Activated B cell treated with CpG ODN at 0.5 μM for 24 hours (primary cell): ENCODE results near the gene CD274. TPM values are rescaled to one million over a fixed set of nuclear protein-coding genes. Genes with fewer than 3 reads are reported as not detected.

Experiments
- ATAC-seq: fragments of 200-7000 bp; cut with Tn5 transposase; one replicate; pipeline ENCODE4 v1.10.0; 2021; ENCODE audit warnings: low read depth, mild to moderate bottlenecking, moderate library complexity
- CTCF ChIA-PET: fragments of 350-600 bp; sonication (Branson Sonifier 250); formaldehyde crosslinking; loops from one replicate; lab custom pipeline; 2021; ENCODE audit warnings: antibody characterized with exemption; lab: Charles Lee
- POLR2A ChIA-PET: fragments of 350-600 bp; sonication (Branson Sonifier 250); formaldehyde crosslinking; loops from one replicate; lab custom pipeline; 2021; ENCODE audit warnings: antibody characterized with exemption; lab: Charles Lee
- DNase-seq: peaks from one replicate; pipeline ENCODE4 v3.0.0; 2022
- H3K27ac Mint-ChIP-seq: one replicate; pipeline ENCODE4 v1.8.0; 2020; ENCODE audit warnings: mixed read lengths
- H3K27me3 Mint-ChIP-seq: one replicate; pipeline ENCODE4 v1.8.0; 2021; ENCODE audit warnings: mixed read lengths
- H3K36me3 Mint-ChIP-seq: one replicate; pipeline ENCODE4 v1.8.0; 2021; ENCODE audit warnings: low read depth, mixed read lengths
- H3K4me1 Mint-ChIP-seq: one replicate; pipeline ENCODE4 v1.8.0; 2021; ENCODE audit warnings: mixed read lengths
- H3K4me3 Mint-ChIP-seq: one replicate; pipeline ENCODE4 v1.8.0; 2020; ENCODE audit warnings: mild to moderate bottlenecking, mixed read lengths
- H3K9me3 Mint-ChIP-seq: one replicate; pipeline ENCODE4 v1.8.0; 2020; ENCODE audit warnings: mixed read lengths
- CTCF ChIP-seq: fragments of 200-600 bp; IDR thresholded peaks from one replicate; pipeline ENCODE4 v1.8.0; 2022; ENCODE audit warnings: antibody characterized with exemption, mild to moderate bottlenecking
- intact Hi-C: fragments of 100-400 bp; cut with micrococcal nuclease; formaldehyde crosslinking; loops from one replicate; pipeline ENCODE4 v1.15.1; 2024
- total RNA-seq: library from RNA; stranded (reverse); gene quantifications from 2 replicates; pipeline ENCODE4 v1.2.3, GENCODE V29; 2022

Gene CD274
- total RNA-seq, 1 donor from 2014 or later = 48.9 TPM

GRCh38 chr9:5478206-5478605 is 27.9 kb downstream of the CD274 start:
- Mint-ChIP-seq H3K27ac (peak overlapping the region; percentile 5), H3K27me3 (no peaks in the 10 kb centered on the region)
- no peak for DNase-seq

GRCh38 chr9:5479994-5480694 is 29.8 kb downstream of the CD274 start:
- POLR2A ChIA-PET = interaction anchor here (0.9 to 2.2 kb wide), 6 partner anchors 21 to 106 kb away, joined by 3 to 16 read pairs (median 4); partner anchors contain the start of genes CD274 and PLGRKT
- intact Hi-C loops = loop anchor here (2.0 kb wide), 1 partner anchor 31 kb away; the partner anchor contains the start of gene PDCD1LG2
- Mint-ChIP-seq H3K4me3 (no peak overlapping the region), H3K4me1 (peaks cover 33% of the 10 kb centered on the region), H3K36me3 (no peaks in the 10 kb centered on the region), H3K27ac (no peak overlapping the region), H3K27me3 (no peaks in the 10 kb centered on the region), H3K9me3 (peaks cover 2% of the 10 kb centered on the region)
- ATAC-seq (no peak), DNase-seq (no peak)
- no peak for TF ChIP-seq CTCF
- CTCF ChIA-PET = interaction anchor here (1.2 kb wide), 1 partner anchor 10 kb away, joined by 4 read pairs; no protein-coding TSS in a partner anchor

More at GRCh38 chr9:5478206-5478605, 27.9 kb downstream of the CD274 start:
- POLR2A ChIA-PET = interaction anchor here (1.0 to 1.4 kb wide), 3 partner anchors 14 to 32 kb away, joined by 3 to 4 read pairs (median 3); partner anchors contain the start of gene PDCD1LG2
- Mint-ChIP-seq H3K4me3 (no peak overlapping the region), H3K4me1 (peaks cover 33% of the 10 kb centered on the region), H3K9me3 (peaks cover 2% of the 10 kb centered on the region), H3K36me3 (no peaks in the 10 kb centered on the region)
- peak; percentile 25 for ATAC-seq
- CTCF ChIA-PET = no interaction called here
- TF ChIP-seq CTCF = no peak
- intact Hi-C loops = no loop called here

- POLR2A ChIA-PET = interaction anchor here (0.9 to 2.2 kb wide), 3 partner anchors 102 to 105 kb away, joined by 3 to 16 read pairs (median 5); no protein-coding TSS in a partner anchor
- Mint-ChIP-seq H3K9me3 (peaks cover 2% of the 10 kb centered on the region), H3K27me3 (no peaks in the 10 kb centered on the region), H3K27ac (no peak overlapping the region), H3K4me3 (no peak overlapping the region), H3K36me3 (no peaks in the 10 kb centered on the region), H3K4me1 (peaks cover 33% of the 10 kb centered on the region)
- CTCF ChIA-PET = interaction anchor here (1.2 kb wide), 1 partner anchor 9 kb away, joined by 4 read pairs; no protein-coding TSS in a partner anchor
- TF ChIP-seq CTCF = no peak
- DNase-seq (no peak), ATAC-seq (no peak)
- intact Hi-C loops = loop anchor here (2.0 kb wide), 1 partner anchor 30 kb away; the partner anchor contains the start of gene PDCD1LG2
Measured at GRCh38 chr9:5480919-5481318, 30.6 kb downstream of the CD274 start.

- Mint-ChIP-seq H3K9me3 (no peaks in the 10 kb centered on the region), H3K27ac (no peak overlapping the region), H3K36me3 (no peaks in the 10 kb centered on the region), H3K27me3 (no peaks in the 10 kb centered on the region), H3K4me1 (peaks cover 33% of the 10 kb centered on the region), H3K4me3 (peak overlapping the region; percentile 57)
- TF ChIP-seq CTCF = no peak
- ChIA-PET POLR2A (interaction anchor here (0.9 to 1.0 kb wide), 2 partner anchors 13 to 31 kb away, joined by 3 read pairs; partner anchors contain the start of gene CD274), CTCF (interaction anchor here (1.2 kb wide), 1 partner anchor 8 kb away, joined by 4 read pairs; no protein-coding TSS in a partner anchor)
- no peak for DNase-seq
- ATAC-seq = peak; percentile 49
- intact Hi-C loops = loop anchor here (2.0 kb wide), 1 partner anchor 29 kb away; the partner anchor contains the start of gene PDCD1LG2
Measured at GRCh38 chr9:5481322-5482040, 31.1 kb downstream of the CD274 start.
